Neural crest cell (in vitro differentiated cells): ENCODE data around the gene ATXN7L1. TPM values are rescaled to one million over a fixed set of nuclear protein-coding genes. Genes with fewer than 3 reads are reported as not detected.

Experiments
- DNase-seq: peaks from one replicate; pipeline ENCODE4 v3.0.0; 2021; ENCODE audit warnings: low read depth, mixed read lengths, low spot score
- H3K27ac Mint-ChIP-seq: one replicate; pipeline ENCODE4 v1.8.0; 2021; ENCODE audit warnings: mild to moderate bottlenecking, mixed read lengths; ENCODE audit not compliant: unreplicated experiment
- H3K27me3 Mint-ChIP-seq: 2 replicates; pipeline ENCODE4 v1.8.0; 2021; ENCODE audit warnings: low read depth, mild to moderate bottlenecking, mixed read lengths
- H3K36me3 Mint-ChIP-seq: 2 replicates; pipeline ENCODE4 v1.8.0; 2021; ENCODE audit warnings: low read depth, mild to moderate bottlenecking, mixed read lengths
- H3K4me1 Mint-ChIP-seq: 2 replicates; pipeline ENCODE4 v1.8.0; 2021; ENCODE audit warnings: mixed read lengths
- H3K4me3 Mint-ChIP-seq: one replicate; pipeline ENCODE4 v1.8.0; 2021; ENCODE audit warnings: mild to moderate bottlenecking, mixed read lengths
- H3K9me3 Mint-ChIP-seq: 2 replicates; pipeline ENCODE4 v1.8.0; 2021; ENCODE audit warnings: mixed read lengths
- total RNA-seq: library from RNA; stranded (reverse); gene quantifications from 2 replicates; pipeline ENCODE4 v1.2.1, GENCODE V29; 2021
- TF ChIP-seq, protein P1 (sequence below): fragments of 200-600 bp; sonication (generic); conservative IDR thresholded peaks from 2 replicates; pipeline ENCODE4 v1.5.0; 2021; ENCODE audit warnings: antibody characterized with exemption, mild to moderate bottlenecking

Gene ATXN7L1
- total RNA-seq, 1 donor from 2014 or later: 14.4 TPM

DNA sequence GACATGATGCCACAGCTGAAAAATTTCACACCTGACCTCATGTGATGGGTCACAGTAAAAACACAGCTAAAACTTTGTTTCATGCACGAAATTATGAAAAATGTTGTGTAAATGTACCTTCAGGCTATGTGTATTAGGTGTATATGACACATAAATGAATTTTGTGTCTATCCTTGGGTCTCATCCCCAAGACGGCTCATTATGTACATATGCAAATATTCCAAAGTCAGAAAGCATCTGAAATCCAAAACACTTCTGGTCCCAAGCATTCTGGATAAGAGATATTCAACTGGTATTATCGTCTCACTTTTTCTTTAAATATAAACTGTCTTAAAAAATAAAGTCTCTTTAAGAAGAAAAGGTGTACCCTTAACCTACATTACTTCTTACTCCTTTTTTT, 145.4 kb downstream of the ATXN7L1 start:
- Mint-ChIP-seq H3K4me3 (no peak overlapping the region), H3K9me3 (peaks cover 4% of the 10 kb centered on the region), H3K27me3 (no peaks in the 10 kb centered on the region), H3K4me1 (no peaks in the 10 kb centered on the region), H3K27ac (no peak overlapping the region), H3K36me3 (peaks cover 3% of the 10 kb centered on the region)
- TF ChIP-seq, protein P1, sequence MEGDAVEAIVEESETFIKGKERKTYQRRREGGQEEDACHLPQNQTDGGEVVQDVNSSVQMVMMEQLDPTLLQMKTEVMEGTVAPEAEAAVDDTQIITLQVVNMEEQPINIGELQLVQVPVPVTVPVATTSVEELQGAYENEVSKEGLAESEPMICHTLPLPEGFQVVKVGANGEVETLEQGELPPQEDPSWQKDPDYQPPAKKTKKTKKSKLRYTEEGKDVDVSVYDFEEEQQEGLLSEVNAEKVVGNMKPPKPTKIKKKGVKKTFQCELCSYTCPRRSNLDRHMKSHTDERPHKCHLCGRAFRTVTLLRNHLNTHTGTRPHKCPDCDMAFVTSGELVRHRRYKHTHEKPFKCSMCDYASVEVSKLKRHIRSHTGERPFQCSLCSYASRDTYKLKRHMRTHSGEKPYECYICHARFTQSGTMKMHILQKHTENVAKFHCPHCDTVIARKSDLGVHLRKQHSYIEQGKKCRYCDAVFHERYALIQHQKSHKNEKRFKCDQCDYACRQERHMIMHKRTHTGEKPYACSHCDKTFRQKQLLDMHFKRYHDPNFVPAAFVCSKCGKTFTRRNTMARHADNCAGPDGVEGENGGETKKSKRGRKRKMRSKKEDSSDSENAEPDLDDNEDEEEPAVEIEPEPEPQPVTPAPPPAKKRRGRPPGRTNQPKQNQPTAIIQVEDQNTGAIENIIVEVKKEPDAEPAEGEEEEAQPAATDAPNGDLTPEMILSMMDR: no peak
- no peak for DNase-seq

DNA sequence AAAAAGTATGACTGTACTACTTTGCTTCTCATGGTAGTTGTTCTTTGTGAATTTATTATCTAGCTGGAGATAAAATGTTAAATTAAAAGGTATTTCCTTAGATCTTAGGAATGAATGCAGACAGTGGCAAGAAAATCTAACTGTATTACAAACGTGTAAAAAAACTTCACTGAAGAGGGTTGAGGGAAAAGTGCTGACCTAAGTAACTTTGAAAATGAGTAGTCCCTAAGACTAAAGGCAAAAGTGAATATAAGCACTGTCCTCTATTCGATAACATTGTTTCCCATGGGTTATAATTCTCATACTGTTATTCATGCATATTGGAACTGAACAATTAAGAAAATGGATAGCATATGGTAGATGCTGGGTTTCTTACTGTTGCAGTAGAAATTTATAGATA, 148.4 kb downstream of the ATXN7L1 start:
- Mint-ChIP-seq H3K9me3 (no peaks in the 10 kb centered on the region), H3K4me1 (peaks cover 17% of the 10 kb centered on the region), H3K27ac (no peak overlapping the region), H3K36me3 (no peaks in the 10 kb centered on the region), H3K4me3 (no peak overlapping the region), H3K27me3 (no peaks in the 10 kb centered on the region)
- TF ChIP-seq, protein P1: no peak
- no peak for DNase-seq

DNA sequence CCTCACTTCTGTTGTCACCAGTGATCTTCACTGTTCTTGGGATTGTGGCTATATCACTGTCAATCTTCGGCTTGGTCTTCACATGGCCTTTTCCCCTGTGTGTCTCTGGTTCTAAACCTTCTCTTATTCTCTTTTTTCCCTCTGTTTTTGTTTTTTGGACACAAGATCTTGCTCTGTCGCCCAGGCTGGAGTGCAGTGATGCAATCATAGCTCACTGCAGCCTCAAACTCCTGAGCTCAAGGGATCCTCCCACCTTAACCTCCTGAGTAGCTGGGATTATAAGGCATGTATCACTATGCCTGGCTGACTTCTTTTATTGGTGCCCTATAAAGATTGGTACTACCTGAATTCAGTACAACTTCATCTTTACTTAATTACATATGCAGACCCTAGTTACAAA, 151.7 kb downstream of the ATXN7L1 start:
- H3K9me3 Mint-ChIP-seq: no peaks in the 10 kb centered on the region
- no peak overlapping the region for H3K4me3 Mint-ChIP-seq
- TF ChIP-seq, protein P1: no peak
- peaks cover 19% of the 10 kb centered on the region for H3K4me1 Mint-ChIP-seq
- DNase-seq: no peak
- no peaks in the 10 kb centered on the region for H3K27me3 Mint-ChIP-seq
- no peaks in the 10 kb centered on the region for H3K36me3 Mint-ChIP-seq
- H3K27ac Mint-ChIP-seq: no peak overlapping the region

DNA sequence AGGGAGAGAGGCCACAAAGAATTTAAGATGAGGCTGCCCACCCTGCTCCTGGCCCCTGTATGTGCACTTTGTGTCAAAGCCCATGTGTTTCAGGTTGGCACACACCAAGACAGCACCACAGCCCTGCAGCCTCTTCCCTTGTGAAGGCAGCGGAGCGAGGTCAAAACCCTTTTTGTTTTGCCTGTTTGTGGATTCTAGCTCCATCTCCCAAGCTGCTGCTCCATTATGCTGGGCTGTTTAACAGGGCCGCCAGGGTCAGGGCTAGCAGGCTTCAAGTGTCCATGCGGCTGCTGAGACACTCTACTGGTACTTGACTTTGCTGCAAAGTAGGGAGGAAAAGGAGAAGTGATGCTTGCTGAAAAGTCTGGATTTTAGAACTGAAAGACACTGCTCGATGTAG, 152.8 kb downstream of the ATXN7L1 start:
- no peak overlapping the region for H3K27ac Mint-ChIP-seq
- peak; percentile 36 for DNase-seq

DNA sequence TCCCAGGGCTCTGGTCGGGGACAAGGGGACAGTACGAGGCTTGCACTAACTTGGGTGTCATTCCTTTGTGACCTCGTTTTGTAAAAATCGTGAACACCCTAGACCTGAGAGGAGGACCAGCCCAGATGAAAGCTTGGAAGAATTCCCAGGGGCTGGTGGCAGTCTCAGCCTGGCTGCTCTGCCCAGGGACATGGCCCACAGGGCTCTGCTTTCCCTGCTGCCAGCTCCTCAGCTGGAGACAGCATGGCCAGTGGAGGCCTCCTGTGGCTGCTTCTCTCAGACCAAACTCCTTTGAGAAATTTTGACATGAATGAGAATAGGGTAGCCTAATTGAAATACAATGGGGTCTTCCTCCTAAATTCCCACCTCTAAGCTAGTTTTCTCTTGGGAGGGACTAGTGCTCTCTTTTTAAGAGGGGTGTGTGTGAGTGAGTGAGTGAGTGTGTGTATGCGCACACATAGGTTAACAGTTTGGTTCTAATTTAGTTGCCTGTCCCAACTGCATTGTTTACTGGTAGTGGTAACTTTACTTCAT, 154.8 kb downstream of the ATXN7L1 start:
- Mint-ChIP-seq H3K27me3 (no peaks in the 10 kb centered on the region), H3K9me3 (no peaks in the 10 kb centered on the region), H3K27ac (no peak overlapping the region), H3K36me3 (no peaks in the 10 kb centered on the region), H3K4me1 (peaks cover 28% of the 10 kb centered on the region), H3K4me3 (no peak overlapping the region)
- no peak for DNase-seq
- TF ChIP-seq, protein P1: no peak

More for the DNA sequence above, 152.8 kb downstream of the ATXN7L1 start:
- Mint-ChIP-seq H3K27me3 (no peaks in the 10 kb centered on the region), H3K4me3 (no peak overlapping the region), H3K36me3 (no peaks in the 10 kb centered on the region), H3K9me3 (no peaks in the 10 kb centered on the region), H3K4me1 (peaks cover 26% of the 10 kb centered on the region)
- TF ChIP-seq, protein P1: no peak
